ENCODE data around the gene CD300LF.

DNA sequence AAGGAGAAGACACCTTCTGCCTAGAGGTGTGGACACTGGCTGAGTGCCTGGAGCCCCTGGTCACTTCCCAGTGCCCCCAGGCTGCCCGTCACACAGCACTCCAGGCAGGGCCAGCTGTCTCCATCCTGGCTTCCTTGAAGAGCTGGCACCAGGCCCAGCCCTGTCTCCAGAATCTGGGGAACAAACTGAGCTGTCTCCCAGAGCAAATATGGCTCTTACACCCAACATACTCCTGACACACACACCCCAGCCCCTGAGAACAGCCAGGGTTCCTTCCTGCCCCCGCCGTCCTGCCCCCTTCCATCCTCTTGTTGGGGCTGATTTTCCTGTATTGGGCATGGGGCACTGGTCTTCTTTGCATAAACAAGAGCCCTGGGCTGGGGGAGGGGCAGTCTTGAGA is 44.8 kb upstream of the CD300LF start:
- TF ChIP-seq, protein P1, sequence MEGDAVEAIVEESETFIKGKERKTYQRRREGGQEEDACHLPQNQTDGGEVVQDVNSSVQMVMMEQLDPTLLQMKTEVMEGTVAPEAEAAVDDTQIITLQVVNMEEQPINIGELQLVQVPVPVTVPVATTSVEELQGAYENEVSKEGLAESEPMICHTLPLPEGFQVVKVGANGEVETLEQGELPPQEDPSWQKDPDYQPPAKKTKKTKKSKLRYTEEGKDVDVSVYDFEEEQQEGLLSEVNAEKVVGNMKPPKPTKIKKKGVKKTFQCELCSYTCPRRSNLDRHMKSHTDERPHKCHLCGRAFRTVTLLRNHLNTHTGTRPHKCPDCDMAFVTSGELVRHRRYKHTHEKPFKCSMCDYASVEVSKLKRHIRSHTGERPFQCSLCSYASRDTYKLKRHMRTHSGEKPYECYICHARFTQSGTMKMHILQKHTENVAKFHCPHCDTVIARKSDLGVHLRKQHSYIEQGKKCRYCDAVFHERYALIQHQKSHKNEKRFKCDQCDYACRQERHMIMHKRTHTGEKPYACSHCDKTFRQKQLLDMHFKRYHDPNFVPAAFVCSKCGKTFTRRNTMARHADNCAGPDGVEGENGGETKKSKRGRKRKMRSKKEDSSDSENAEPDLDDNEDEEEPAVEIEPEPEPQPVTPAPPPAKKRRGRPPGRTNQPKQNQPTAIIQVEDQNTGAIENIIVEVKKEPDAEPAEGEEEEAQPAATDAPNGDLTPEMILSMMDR (IDR thresholded peaks at IDR 0.05; ENCODE audit: poor library complexity): no peak
- TF ChIP-seq EZH2 (IDR thresholded peaks at IDR 0.05; ENCODE audit: borderline replicate concordance) (no peak), EZH2phosphoT487 (IDR thresholded peaks at IDR 0.05; ENCODE audit: low read depth, severe bottlenecking, unreplicated experiment) (no peak)

Data from hepatocyte (in vitro differentiated cells).